ENCODE data around the gene MPPE1. TPM values are rescaled to one million over a fixed set of nuclear protein-coding genes. Genes with fewer than 3 reads are reported as not detected.

MPPE1 gene
- total RNA-seq, 2 experiments from 2014 or later, result 62.6 to 68.3 TPM

GRCh38 chr18:11891737-11892136 is 16.4 kb downstream of the MPPE1 start:
- no peak for DNase-seq
- Histone ChIP-seq H3K27ac (ENCODE audit: low read depth in 1 of 2, low read length in 2 of 2) (no peak overlapping the region), H3K4me3 (ENCODE audit: low read length) (no peak overlapping the region), H3K4me1 (ENCODE audit: insufficient read depth, low read length) (no peaks in the 10 kb centered on the region), H3K36me3 (ENCODE audit: insufficient read depth, low read length) (peaks cover 63% of the 10 kb centered on the region), H3K9me3 (ENCODE audit: control insufficient read depth in 1 of 2, insufficient read depth in 1 of 2, low read length in 2 of 2) (no peaks in the 10 kb centered on the region), H3K27me3 (ENCODE audit: control insufficient read depth in 1 of 2, insufficient read depth in 2 of 2, low read length in 2 of 2) (no peaks in the 10 kb centered on the region)
- no peak overlapping the region for H3K4me3 Mint-ChIP-seq
- ChIA-PET POLR2A (interaction anchor here (0.6 kb wide), 1 partner anchor 372 kb away, joined by 3 read pairs; no protein-coding TSS in a partner anchor), CTCF (no interaction called here)
- H3K9me3 Mint-ChIP-seq, result no peaks in the 10 kb centered on the region
- no peak for ATAC-seq (ENCODE audit: poor library complexity)
- intact Hi-C loops (cut with DNase I, micrococcal nuclease), result no loop called here
- no peaks in the 10 kb centered on the region for H3K27me3 Mint-ChIP-seq
- no peak overlapping the region for H3K27ac Mint-ChIP-seq
- H3K36me3 Mint-ChIP-seq (ENCODE audit: low read depth), result peaks cover 81% of the 10 kb centered on the region
- TF ChIP-seq, protein P1, sequence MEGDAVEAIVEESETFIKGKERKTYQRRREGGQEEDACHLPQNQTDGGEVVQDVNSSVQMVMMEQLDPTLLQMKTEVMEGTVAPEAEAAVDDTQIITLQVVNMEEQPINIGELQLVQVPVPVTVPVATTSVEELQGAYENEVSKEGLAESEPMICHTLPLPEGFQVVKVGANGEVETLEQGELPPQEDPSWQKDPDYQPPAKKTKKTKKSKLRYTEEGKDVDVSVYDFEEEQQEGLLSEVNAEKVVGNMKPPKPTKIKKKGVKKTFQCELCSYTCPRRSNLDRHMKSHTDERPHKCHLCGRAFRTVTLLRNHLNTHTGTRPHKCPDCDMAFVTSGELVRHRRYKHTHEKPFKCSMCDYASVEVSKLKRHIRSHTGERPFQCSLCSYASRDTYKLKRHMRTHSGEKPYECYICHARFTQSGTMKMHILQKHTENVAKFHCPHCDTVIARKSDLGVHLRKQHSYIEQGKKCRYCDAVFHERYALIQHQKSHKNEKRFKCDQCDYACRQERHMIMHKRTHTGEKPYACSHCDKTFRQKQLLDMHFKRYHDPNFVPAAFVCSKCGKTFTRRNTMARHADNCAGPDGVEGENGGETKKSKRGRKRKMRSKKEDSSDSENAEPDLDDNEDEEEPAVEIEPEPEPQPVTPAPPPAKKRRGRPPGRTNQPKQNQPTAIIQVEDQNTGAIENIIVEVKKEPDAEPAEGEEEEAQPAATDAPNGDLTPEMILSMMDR (IDR thresholded peaks at IDR 0.05), result no peak
- H3K4me1 Mint-ChIP-seq (ENCODE audit: low read depth), result no peaks in the 10 kb centered on the region

- TF ChIP-seq, protein P1 (IDR thresholded peaks at IDR 0.05), result no peak
- DNase-seq (no peak), ATAC-seq (ENCODE audit: poor library complexity) (no peak)
- POLR2A ChIA-PET, result no interaction called here
- no peaks in the 10 kb centered on the region for H3K27me3 ChIP-seq (ENCODE audit: control insufficient read depth in 1 of 2, insufficient read depth in 2 of 2, low read length in 2 of 2)
- H3K9me3 Mint-ChIP-seq, result no peaks in the 10 kb centered on the region
- no peak overlapping the region for H3K4me3 Mint-ChIP-seq
- no peak overlapping the region for H3K27ac ChIP-seq (ENCODE audit: low read depth in 1 of 2, low read length in 2 of 2)
- H3K27me3 Mint-ChIP-seq, result no peaks in the 10 kb centered on the region
- peaks cover 72% of the 10 kb centered on the region for H3K36me3 ChIP-seq (ENCODE audit: insufficient read depth, low read length)
- peaks cover 84% of the 10 kb centered on the region for H3K36me3 Mint-ChIP-seq (ENCODE audit: low read depth)
- no peaks in the 10 kb centered on the region for H3K9me3 ChIP-seq (ENCODE audit: control insufficient read depth in 1 of 2, insufficient read depth in 1 of 2, low read length in 2 of 2)
- no peaks in the 10 kb centered on the region for H3K4me1 ChIP-seq (ENCODE audit: insufficient read depth, low read length)
- H3K27ac Mint-ChIP-seq, result no peak overlapping the region
- CTCF ChIA-PET, result no interaction called here
- no peaks in the 10 kb centered on the region for H3K4me1 Mint-ChIP-seq (ENCODE audit: low read depth)
- intact Hi-C loops (cut with DNase I, micrococcal nuclease), result no loop called here
- no peak overlapping the region for H3K4me3 ChIP-seq (ENCODE audit: low read length)
Measured at GRCh38 chr18:11889284-11889683, 18.8 kb downstream of the MPPE1 start.

DNA sequence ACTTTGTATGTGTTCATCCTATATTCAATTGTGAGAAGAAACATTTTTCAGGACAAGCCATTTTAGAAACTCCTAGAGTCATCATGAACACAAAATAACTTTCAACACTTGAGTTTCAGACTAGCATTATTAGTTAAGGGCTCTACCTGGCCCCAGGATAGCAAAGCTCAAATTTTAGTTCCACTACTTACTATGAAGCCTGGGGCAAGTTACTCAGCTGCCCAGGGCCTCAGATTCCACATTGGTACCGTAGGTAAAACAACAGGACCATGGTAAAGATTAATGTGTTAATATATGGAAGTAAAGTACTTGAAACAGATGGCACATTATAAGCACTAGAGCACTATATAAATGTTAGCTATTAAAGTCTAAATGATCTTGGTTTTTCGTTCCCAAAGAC is 19.4 kb downstream of the MPPE1 start:
- H3K4me1 Mint-ChIP-seq (ENCODE audit: low read depth), result no peaks in the 10 kb centered on the region
- peaks cover 70% of the 10 kb centered on the region for H3K36me3 ChIP-seq (ENCODE audit: insufficient read depth, low read length)
- H3K27ac Mint-ChIP-seq, result no peak overlapping the region
- H3K36me3 Mint-ChIP-seq (ENCODE audit: low read depth), result peaks cover 86% of the 10 kb centered on the region
- H3K9me3 Mint-ChIP-seq, result no peaks in the 10 kb centered on the region
- DNase-seq, result no peak
- no peak overlapping the region for H3K4me3 ChIP-seq (ENCODE audit: low read length)
- H3K27me3 Mint-ChIP-seq, result no peaks in the 10 kb centered on the region
- no peak overlapping the region for H3K27ac ChIP-seq (ENCODE audit: low read depth in 1 of 2, low read length in 2 of 2)
- no peak overlapping the region for H3K4me3 Mint-ChIP-seq
- CTCF ChIA-PET, result no interaction called here
- H3K27me3 ChIP-seq (ENCODE audit: control insufficient read depth in 1 of 2, insufficient read depth in 2 of 2, low read length in 2 of 2), result no peaks in the 10 kb centered on the region
- TF ChIP-seq, protein P1 (IDR thresholded peaks at IDR 0.05), result no peak
- intact Hi-C loops (cut with DNase I, micrococcal nuclease), result no loop called here
- no peaks in the 10 kb centered on the region for H3K9me3 ChIP-seq (ENCODE audit: control insufficient read depth in 1 of 2, insufficient read depth in 1 of 2, low read length in 2 of 2)
- no peaks in the 10 kb centered on the region for H3K4me1 ChIP-seq (ENCODE audit: insufficient read depth, low read length)
- POLR2A ChIA-PET, result no interaction called here
- no peak for ATAC-seq (ENCODE audit: poor library complexity)

All from CD4-positive, alpha-beta T cell (primary cell).